Hepatocyte (in vitro differentiated cells): Measurements from ENCODE around the gene NDUFB11.

Experiments
- EZH2 ChIP-seq: fragments of 200-600 bp; sonication (generic); IDR thresholded peaks from 2 replicates; pipeline ENCODE4 v1.6.1; 2016; ENCODE audit warnings: antibody characterized with exemption, mild to moderate bottlenecking, borderline replicate concordance
- EZH2phosphoT487 ChIP-seq: fragments of 200-600 bp; sonication (generic); IDR thresholded peaks from one replicate; pipeline ENCODE4 v1.6.1; 2018; ENCODE audit warnings: antibody characterized with exemption, mild to moderate bottlenecking, low read depth, moderate library complexity; ENCODE audit not compliant: unreplicated experiment, severe bottlenecking
- TF ChIP-seq, protein P1 (sequence below): fragments of 200-600 bp; sonication (generic); IDR thresholded peaks from 2 replicates; pipeline ENCODE4 v1.5.1; 2016; ENCODE audit warnings: antibody characterized with exemption, mild to moderate bottlenecking; ENCODE audit not compliant: poor library complexity

DNA sequence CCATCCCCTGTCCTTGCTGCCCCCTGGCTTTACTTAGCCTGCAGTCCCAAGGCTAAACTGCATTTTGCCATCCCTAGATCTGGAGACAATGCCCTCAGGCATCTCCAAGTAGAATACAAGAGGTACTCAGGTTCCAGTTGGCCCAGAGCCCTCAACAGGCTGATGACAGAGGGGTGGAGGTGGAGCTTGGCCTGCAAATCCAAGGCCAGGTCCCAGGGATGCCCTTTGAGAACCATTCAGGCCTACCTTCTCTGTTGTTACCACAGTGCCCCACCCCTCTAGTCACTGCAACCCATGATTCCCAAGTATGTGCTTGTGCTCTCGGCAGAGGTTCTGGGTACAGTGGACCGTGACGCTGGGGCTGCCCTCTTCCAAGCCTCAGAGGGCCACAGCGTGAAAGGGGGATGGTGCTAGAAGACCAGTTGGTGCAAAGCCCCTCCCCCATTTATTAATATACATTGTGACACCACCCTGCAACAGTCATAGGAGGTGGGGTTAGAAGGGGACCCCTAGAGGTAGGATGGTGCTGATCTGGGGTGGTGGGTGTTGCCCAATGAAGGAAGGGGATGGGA, 42.7 kb upstream of the NDUFB11 start:
- TF ChIP-seq, protein P1, sequence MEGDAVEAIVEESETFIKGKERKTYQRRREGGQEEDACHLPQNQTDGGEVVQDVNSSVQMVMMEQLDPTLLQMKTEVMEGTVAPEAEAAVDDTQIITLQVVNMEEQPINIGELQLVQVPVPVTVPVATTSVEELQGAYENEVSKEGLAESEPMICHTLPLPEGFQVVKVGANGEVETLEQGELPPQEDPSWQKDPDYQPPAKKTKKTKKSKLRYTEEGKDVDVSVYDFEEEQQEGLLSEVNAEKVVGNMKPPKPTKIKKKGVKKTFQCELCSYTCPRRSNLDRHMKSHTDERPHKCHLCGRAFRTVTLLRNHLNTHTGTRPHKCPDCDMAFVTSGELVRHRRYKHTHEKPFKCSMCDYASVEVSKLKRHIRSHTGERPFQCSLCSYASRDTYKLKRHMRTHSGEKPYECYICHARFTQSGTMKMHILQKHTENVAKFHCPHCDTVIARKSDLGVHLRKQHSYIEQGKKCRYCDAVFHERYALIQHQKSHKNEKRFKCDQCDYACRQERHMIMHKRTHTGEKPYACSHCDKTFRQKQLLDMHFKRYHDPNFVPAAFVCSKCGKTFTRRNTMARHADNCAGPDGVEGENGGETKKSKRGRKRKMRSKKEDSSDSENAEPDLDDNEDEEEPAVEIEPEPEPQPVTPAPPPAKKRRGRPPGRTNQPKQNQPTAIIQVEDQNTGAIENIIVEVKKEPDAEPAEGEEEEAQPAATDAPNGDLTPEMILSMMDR: no peak
- TF ChIP-seq EZH2 (no peak), EZH2phosphoT487 (no peak)
